ENCODE data around the gene SULT1A2. TPM values are rescaled to one million over a fixed set of nuclear protein-coding genes. Genes with fewer than 3 reads are reported as not detected.

Gene SULT1A2
- total and polyA plus RNA-seq, 2 donors from 2014 or later, result 1.1 to 13.3 TPM

- intact Hi-C loops (cut with DNase I), result no loop called here
- DNase-seq, result no peak
- Histone ChIP-seq H3K27ac (ENCODE audit: low read depth in 2 of 2, low read length in 2 of 2) (no peak overlapping the region), H3K4me1 (ENCODE audit: control insufficient read depth in 2 of 3, insufficient read depth in 2 of 3, low read depth in 1 of 3, low read length in 3 of 3) (peaks cover 0 to 8% (median 4%) of the 10 kb centered on the region in 3 donors), H3K4me3 (ENCODE audit: low read length in 3 of 3) (no peak overlapping the region), H3K9ac (ENCODE audit: low read length in 3 of 3) (no peak overlapping the region), H3K27me3 (ENCODE audit: control insufficient read depth, insufficient read depth, low read length) (no peaks in the 10 kb centered on the region), H3K9me3 (ENCODE audit: control insufficient read depth in 2 of 3, insufficient read depth in 1 of 3, low read length in 3 of 3) (no peaks in the 10 kb centered on the region), H3K36me3 (ENCODE audit: control insufficient read depth in 2 of 3, insufficient read depth in 3 of 3, low read length in 3 of 3) (peaks cover 3 to 5% (median 4%) of the 10 kb centered on the region in 3 donors)
- TF ChIP-seq, protein P1, sequence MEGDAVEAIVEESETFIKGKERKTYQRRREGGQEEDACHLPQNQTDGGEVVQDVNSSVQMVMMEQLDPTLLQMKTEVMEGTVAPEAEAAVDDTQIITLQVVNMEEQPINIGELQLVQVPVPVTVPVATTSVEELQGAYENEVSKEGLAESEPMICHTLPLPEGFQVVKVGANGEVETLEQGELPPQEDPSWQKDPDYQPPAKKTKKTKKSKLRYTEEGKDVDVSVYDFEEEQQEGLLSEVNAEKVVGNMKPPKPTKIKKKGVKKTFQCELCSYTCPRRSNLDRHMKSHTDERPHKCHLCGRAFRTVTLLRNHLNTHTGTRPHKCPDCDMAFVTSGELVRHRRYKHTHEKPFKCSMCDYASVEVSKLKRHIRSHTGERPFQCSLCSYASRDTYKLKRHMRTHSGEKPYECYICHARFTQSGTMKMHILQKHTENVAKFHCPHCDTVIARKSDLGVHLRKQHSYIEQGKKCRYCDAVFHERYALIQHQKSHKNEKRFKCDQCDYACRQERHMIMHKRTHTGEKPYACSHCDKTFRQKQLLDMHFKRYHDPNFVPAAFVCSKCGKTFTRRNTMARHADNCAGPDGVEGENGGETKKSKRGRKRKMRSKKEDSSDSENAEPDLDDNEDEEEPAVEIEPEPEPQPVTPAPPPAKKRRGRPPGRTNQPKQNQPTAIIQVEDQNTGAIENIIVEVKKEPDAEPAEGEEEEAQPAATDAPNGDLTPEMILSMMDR (IDR thresholded peaks at IDR 0.05; ENCODE audit: borderline replicate concordance, extremely low read depth, insufficient read depth), result no peak
- no peak for FAIRE-seq
Observed at GRCh38 chr16:28558456-28558855, 38.4 kb downstream of the SULT1A2 start.

- H3K36me3 ChIP-seq (ENCODE audit: control insufficient read depth in 2 of 3, insufficient read depth in 3 of 3, low read length in 3 of 3), result peaks cover 3 to 5% (median 4%) of the 10 kb centered on the region in 3 donors
- H3K9ac ChIP-seq (ENCODE audit: low read length in 3 of 3), result no peak overlapping the region
- intact Hi-C loops (cut with DNase I), result no loop called here
- no peak overlapping the region for H3K4me3 ChIP-seq (ENCODE audit: low read length in 3 of 3)
- TF ChIP-seq, protein P1 (IDR thresholded peaks at IDR 0.05; ENCODE audit: borderline replicate concordance, extremely low read depth, insufficient read depth), result no peak
- H3K27ac ChIP-seq (ENCODE audit: low read depth in 2 of 2, low read length in 2 of 2), result no peak overlapping the region
- H3K27me3 ChIP-seq (ENCODE audit: control insufficient read depth, insufficient read depth, low read length), result no peaks in the 10 kb centered on the region
- H3K9me3 ChIP-seq (ENCODE audit: control insufficient read depth in 2 of 3, insufficient read depth in 1 of 3, low read length in 3 of 3), result no peaks in the 10 kb centered on the region
- no peak for FAIRE-seq
- DNase-seq, result no peak
- H3K4me1 ChIP-seq (ENCODE audit: control insufficient read depth in 2 of 3, insufficient read depth in 2 of 3, low read depth in 1 of 3, low read length in 3 of 3), result peaks cover 0 to 8% (median 0%) of the 10 kb centered on the region in 3 donors
Observed at GRCh38 chr16:28556914-28557320, 39.9 kb downstream of the SULT1A2 start.

GRCh38 chr16:28555561-28555960 lies 41.3 kb downstream of the SULT1A2 start:
- no peak for DNase-seq
- H3K27me3 ChIP-seq (ENCODE audit: control insufficient read depth, insufficient read depth, low read length), result no peaks in the 10 kb centered on the region
- peaks cover 3 to 5% (median 4%) of the 10 kb centered on the region in 3 donors for H3K36me3 ChIP-seq (ENCODE audit: control insufficient read depth in 2 of 3, insufficient read depth in 3 of 3, low read length in 3 of 3)
- no peaks in the 10 kb centered on the region for H3K9me3 ChIP-seq (ENCODE audit: control insufficient read depth in 2 of 3, insufficient read depth in 1 of 3, low read length in 3 of 3)
- peaks cover 0 to 5% (median 0%) of the 10 kb centered on the region in 3 donors for H3K4me1 ChIP-seq (ENCODE audit: control insufficient read depth in 2 of 3, insufficient read depth in 2 of 3, low read depth in 1 of 3, low read length in 3 of 3)
- intact Hi-C loops (cut with DNase I), result no loop called here
- no peak overlapping the region for H3K27ac ChIP-seq (ENCODE audit: low read depth in 2 of 2, low read length in 2 of 2)
- no peak overlapping the region for H3K9ac ChIP-seq (ENCODE audit: low read length in 3 of 3)
- FAIRE-seq, result no peak
- TF ChIP-seq, protein P1 (IDR thresholded peaks at IDR 0.05; ENCODE audit: borderline replicate concordance, extremely low read depth, insufficient read depth), result no peak
- no peak overlapping the region for H3K4me3 ChIP-seq (ENCODE audit: low read length in 3 of 3)
